Measurements from ENCODE around the gene SEMA7A.
"Not testable (repeated sequence)": the region's sequence is repeated elsewhere in the genome, so short reads cannot be mapped to it uniquely, and the experiment has no call there.

The SEMA7A gene, protein sequence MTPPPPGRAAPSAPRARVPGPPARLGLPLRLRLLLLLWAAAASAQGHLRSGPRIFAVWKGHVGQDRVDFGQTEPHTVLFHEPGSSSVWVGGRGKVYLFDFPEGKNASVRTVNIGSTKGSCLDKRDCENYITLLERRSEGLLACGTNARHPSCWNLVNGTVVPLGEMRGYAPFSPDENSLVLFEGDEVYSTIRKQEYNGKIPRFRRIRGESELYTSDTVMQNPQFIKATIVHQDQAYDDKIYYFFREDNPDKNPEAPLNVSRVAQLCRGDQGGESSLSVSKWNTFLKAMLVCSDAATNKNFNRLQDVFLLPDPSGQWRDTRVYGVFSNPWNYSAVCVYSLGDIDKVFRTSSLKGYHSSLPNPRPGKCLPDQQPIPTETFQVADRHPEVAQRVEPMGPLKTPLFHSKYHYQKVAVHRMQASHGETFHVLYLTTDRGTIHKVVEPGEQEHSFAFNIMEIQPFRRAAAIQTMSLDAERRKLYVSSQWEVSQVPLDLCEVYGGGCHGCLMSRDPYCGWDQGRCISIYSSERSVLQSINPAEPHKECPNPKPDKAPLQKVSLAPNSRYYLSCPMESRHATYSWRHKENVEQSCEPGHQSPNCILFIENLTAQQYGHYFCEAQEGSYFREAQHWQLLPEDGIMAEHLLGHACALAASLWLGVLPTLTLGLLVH

DNA sequence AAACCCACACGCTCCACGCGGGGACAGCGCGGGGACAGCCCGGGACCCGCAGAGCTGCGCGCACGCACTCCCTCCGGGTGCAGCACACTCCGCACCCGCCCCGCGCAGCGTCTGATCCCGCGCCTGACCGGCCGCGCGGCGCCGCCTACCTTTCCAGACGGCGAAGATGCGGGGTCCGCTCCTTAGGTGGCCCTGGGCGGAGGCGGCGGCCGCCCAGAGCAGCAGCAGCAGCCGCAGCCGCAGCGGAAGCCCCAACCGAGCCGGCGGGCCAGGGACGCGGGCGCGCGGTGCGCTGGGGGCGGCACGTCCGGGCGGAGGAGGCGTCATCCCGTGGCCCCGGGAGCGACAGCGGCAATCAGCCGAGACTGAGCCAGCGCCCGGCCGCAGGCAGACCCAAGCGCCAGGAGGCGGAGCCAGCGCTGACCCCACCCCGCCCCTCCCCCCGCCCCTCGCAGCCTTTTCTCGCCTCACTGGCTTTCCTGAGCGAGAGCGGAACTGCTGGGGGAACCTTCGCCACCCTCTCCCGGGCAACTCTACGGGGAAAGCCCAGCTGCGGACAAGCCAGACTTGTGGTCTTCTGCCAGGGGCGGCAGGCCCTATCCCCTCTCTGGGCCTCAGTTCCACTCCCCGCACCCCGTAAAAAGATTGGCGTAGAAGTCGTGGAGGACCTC lies at the start of gene SEMA7A:
Gene SEMA7A (minus strand): TSS at position 367 of the 671 bp plus-strand sequence. CDS start 40 bp downstream, at position 327.
- DNase-seq = peak; percentile 86 to 92

DNA sequence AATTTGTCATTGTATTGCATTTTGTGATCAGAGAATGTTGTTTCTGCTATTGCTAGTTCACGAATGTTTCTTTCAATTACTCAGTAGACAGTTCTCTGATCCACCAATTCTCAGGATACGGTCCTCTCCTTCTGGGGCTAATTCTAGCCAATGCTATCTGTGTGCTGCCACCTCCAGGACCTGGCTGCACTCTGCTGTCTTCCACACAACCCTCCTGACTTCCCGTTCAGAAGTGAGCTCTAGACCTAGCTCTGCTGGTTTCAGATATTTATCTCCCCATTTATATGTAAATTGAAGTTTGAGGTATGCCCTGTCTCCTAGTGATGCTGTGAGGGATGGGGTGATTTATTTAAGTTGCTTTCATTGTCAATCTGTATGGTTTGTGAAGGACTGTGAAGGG lies 48.9 kb upstream of the SEMA7A start:
- no peak for DNase-seq

DNA sequence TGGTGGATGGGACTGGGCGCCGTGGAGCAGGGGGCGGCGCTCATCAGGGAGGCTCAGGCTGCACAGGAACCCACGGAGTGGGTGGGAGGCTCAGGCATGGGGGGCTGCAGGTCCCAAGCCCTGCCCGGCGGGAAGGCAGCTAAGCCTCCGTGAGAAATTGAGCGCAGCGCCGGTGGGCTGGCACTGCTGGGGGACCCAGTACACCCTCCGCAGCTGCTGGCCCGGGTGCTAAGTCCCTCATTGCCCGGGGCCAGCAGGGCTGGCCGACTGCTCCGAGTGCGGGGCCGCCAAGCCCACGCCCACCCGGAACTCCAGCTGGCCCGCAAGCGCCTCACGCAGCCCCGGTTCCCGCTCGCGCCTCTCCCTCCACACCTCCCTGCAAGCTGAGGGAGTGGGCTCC lies 46.6 kb upstream of the SEMA7A start:
- not testable (repeated sequence) for DNase-seq

DNA sequence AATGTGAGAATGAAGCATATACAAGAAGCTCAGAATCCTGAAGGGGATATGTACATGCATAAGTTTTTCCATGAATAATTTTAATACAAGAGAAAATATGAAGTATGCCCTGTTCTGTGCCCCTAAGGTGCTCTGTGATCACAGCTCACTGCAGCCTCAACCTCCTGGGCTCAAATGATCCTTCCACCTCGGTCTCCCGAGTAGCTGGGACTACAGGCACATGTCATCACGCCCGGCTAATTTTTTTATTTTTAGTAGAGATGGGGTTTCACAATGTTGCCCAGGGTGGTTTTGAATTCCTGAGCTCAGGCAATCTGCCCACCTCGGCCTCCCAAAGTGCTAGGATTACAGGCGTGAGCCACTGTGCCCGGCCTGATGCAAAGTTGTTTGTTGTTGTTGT lies 37.9 kb upstream of the SEMA7A start:
- not testable (repeated sequence) for DNase-seq

DNA sequence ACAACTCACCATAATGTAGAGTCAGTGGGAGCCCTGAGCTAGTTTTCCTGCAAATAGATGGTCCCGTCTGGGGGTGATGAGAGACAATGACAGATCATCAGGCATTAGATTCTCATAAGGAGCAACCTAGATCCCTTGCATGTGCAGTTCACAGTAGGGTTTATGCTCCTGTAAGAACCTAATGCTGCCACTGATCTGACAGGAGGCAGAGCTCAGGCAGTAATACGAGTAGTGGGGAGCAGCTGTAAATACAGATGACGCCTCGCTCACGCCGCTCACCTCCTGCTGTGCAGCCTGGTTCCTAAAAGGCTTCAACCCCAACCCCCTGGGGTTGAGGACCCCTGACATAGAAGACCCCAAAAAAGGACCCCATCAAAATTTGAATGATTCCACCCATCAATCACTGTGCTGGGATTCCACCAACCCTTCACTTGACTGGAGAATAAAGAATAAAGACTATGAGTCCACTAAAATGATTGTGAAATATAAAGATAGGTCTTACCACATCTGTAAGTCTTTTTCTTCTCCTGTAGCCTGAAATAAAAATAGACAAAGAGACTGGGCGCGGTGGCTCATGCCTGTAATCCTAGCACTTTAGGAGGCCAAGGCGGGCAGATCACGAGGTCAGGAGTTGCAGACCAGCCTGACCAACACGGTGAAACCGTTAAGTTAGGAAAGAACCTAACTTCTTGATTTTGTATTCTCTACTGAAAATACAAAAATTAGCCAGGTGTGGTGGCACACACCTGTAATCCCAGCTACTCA lies 37.1 kb upstream of the SEMA7A start:
- no peak for DNase-seq

DNA sequence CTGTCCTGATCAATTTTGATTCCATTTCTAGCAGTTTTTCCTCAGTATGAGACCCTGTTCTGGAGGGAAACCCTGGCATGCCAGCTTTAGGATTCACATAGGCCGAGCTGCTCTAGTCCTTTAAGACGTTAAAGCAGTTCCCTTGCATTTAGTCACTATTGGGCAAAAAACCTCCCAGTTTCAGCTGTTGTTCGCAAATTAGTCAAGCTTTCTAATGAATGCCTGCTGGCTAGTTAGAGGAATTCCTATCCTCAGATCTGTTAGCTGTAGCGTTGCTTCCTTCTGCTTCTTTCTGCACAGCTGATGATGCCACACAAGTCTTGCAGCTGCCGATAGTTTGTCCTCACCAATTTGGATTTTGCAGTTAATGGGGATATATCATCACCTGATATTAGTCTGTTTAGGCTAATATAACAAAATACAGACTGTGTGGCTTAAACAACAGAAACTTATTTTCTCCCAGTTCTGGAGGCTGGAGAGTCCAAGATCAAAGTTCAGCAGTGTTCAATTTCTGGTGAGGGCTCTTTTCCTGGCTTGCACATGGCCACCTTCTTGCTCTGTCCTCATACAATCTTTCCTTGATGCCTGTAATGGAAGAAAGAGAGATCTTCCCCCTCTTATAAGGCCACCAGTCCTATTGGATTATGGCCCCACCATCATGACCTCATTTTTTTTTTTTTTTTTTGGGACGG lies 34.7 kb upstream of the SEMA7A start:
- DNase-seq = no peak

DNA sequence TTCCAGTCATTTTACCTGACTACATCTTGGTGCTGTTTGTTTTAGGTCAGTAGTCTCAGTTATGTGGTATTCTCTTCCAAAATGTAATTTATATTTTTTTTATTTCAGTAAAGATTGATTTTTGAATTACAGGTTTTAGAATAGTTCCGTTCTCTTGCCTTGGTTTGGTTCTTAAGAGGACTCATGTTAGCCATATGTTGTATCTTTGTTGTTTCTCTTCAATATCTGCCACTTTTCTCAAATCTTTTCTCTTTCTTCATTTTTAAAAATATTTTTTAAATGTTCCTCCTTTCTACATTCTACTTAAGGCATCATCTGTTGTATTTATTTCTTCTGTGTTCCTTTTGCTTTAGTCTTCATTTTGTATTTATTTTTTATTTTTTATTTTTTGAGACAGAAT lies 32.8 kb upstream of the SEMA7A start:
- no peak for DNase-seq

DNA sequence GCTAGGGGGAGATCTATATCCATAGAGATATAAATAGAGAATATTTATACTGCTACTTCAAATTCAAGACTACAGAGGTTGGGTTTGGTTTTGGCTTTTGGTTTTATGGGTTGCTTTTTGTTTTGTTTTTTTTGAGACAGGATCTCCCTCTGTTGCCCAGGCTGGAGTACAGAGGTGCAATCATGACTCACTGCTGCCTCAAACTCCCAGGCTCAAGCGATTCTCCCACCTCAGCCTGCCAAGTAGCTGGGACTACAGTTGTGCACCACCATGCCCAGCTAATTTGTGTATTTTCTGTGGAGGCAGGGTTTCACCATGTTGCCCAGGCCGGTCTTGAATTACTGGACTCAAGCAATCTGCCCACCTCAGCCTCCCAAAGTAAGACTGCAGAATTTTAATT lies 31.1 kb upstream of the SEMA7A start:
- no peak for DNase-seq

DNA sequence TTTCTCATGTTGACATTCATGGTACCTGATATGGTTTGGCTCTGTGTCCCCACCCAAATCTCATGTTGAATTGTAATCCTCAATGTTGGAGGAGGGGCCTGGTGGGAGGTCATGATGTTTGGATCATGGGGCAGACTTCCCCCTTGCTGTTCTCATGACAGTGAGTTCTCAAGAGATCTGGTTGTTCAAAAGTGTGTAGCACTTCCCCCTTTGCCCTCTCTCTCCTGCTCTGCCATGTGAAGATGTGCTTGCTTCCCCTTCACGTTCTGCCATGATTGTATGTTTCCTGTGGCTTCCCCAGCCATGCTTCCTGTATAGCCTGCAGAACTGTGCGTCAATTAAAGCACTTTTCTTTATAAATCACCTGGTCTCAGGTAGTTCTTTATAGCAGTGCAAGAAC lies 30.5 kb upstream of the SEMA7A start:
- DNase-seq = peak; percentile 29 to 58

DNA sequence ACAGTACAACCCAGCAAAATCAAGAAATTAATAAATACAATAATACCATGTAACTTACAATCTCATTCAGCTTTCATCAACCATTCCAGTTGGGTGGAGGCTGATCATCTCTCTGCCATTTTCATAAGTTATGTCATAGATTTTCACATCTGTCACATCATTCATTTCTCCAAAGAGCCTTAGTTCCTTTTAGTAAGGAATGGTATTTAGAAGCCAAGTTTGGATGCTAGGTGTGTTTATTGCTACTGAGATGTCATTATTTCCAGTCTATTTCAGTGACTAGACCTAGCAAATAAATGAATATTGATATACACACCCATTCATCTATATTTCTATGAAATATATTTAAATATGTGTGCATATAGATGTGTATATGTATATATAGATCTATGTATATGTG lies 29.9 kb upstream of the SEMA7A start:
- no peak for DNase-seq

DNA sequence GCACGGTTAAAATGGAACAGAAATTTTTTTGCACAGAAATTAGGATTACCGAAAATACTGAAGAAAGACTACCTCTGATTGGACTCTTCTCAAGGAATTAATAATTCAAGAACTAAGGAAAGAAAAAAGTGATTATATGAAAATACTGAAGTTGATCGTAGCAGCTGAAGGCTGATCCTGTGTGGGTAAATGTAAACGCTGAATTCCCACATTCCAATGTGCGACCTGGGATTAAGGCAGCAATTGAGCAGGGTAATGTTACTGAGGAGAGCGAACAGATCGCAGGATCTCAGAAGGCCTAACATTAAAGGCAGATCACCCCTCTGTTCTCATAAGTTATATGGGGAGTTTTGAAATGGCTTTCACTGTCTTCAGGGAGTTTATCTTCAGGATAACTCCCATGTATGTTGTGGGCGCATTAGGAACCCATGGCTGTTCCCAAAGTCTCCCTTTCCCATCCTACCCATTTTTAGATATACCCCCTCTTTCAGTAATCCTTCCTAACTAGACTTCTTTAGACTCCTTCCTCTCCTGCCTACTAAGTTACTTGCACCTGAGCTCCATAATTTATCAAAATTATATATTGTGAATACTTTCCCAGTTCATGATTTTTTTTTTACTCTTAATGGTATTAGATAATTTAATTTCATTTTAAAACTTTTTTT lies 28.2 kb upstream of the SEMA7A start:
- DNase-seq = no peak

DNA sequence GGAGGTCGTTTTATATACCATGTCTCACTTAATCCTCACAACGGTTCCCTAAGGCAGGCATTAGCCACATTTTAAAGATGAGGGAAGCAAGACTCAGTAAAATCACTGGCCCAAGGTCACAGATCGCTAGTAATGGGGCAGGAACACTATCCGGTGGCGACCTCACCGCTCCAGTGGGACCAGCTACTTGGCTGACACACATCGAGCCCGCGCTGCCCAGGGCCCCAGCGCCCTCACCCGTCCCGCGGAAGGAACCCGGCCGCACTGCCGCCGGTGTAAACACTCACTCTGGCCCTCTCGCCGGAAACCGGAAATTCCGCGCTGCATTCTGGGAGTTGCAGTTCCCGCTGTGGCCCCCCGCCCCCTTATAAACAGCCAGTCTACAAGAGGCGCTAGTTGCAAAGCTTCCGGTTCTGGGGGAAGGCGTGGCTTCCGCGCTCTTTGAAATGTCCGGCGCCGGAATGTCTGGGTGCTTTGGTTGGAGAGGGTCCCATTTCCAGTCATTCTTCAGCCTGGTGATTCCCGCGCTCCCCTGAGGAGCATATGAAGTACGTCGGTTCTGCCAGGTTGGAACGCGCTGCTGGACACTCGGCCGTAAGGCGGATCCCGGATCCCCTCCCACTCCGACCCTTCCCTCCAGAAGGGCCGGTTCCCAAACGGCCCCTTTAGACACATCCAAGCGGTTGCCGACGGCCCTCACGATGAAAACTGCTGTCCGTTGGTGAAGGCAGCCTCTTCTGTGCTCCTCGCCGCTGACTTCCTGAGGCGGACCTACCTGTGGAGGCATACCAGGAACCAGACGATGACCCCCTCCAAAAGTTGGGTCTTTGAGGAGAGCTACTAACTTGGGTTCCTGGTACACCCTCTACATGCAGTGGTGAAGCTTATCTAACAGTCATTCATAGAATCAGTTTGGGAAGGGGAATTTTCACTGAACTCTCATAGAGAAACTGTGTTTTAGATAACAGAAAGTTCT lies 27.4 kb upstream of the SEMA7A start, which contains the start of gene UBL7:
Gene UBL7 (minus strand): TSS at position 290 of the 976 bp plus-strand sequence. CDS start 2,293 bp downstream, outside the sequence.
- peak; percentile 95 to 98 for DNase-seq

DNA sequence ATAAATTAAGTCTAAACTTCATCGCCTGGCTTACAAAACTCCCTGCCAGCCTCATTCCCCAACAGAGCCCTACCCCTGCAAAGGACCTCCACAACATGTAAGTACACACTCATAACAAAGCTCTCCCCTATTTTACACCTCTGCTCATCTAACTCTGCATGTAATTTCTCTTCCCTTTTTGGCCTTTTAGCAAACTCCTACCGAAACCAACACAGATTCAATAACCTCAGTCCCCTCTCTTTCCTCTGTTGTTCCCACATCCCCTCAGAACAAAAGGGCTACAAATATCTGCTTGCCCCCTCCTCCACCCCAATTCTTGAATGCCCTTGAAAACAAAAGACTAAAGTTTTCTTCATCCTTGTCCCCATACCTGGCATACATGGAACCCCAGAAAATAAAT lies 26.5 kb upstream of the SEMA7A start:
- no peak for DNase-seq

DNA sequence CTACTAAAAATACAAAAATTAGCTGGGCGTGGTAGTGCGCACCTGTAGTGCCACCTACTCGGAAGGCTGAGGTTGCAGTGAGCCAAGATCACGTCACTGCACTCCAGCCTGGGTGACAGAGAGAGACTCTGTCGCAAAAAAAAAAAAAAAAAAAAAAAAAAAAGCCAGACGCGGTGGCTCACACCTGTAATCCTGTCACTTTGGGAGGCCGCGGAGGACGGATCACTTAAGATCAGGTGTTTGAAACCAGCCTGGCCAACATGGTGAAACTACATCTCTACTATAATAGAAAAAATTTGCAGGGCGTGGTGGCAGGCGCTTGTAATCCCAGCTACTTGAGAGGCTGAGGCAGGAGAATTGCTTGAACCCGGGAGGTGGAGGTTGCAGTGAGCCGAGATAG lies 26.0 kb upstream of the SEMA7A start:
- DNase-seq = not testable (repeated sequence)

DNA sequence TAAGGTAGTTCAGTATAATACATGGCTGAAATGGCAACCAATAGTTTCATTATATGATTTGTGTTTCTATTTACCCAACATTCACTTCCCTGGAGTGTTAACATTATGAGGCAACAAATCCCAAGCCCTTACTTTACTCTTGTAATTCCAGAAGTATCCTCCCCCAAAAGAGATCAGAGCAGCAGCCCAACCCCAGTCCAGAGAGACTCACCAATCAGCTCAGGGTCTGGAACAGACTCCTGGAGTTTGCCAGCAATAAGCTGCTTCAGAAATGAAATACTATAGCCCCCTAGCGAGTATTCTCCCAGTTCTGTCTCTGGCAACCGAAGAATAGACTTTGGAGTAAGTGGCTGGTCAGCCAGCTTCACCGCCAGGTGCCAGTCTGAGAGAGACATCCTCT lies 24.7 kb upstream of the SEMA7A start:
- DNase-seq = no peak

DNA sequence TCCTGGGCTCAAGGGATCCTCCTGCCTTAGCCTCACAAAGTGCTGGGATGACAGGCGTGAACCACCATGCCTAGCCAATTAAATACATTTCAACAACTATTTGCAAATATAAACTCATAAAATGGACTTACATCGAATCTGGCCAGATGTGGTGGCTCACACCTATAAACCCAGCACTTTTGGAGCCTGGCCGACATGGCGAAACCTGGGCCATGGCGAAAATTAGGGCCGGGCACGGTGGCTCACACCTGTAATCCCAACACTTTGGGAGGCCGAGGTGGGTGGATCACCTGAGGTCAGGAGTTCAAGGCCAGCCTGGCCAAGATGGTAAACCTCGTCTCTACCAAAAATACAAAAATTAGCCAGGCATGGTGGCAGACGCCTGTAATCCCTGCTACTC lies 23.3 kb upstream of the SEMA7A start:
- not testable (repeated sequence) for DNase-seq

DNA sequence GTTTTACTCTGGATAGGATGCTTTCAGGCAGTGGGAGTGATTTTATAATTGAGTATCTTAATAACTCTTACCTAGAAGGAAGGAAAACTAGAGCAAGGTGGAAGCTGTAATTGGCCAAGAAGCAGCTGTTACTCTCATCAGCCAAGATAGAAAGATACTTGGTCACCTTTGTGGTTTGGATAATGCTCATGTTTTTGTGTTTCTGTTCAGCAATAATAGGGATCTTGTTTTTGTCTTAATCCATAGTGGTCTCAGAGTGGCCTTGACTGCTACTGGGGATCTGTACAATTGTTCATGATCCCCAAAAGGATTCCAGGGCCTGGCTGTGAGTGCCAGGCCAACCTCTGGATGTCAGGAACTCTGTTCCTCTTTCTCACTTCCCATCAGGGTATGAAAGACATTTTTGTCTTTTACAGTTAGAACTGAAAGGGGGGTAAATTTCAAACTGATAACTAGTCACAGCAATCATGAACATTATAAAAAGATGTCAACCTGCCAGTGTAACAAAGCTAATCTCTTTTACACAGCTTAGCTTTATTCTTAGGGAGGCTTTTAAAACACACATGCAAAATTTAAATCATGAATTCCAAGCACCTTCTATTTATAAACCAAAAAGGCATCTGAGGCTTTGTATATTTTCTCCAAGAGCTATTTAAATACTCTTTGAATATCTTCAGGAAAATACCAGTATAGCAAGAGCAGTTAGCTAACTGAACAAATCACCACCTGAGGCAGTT lies 21.2 kb upstream of the SEMA7A start:
- DNase-seq = no peak

DNA sequence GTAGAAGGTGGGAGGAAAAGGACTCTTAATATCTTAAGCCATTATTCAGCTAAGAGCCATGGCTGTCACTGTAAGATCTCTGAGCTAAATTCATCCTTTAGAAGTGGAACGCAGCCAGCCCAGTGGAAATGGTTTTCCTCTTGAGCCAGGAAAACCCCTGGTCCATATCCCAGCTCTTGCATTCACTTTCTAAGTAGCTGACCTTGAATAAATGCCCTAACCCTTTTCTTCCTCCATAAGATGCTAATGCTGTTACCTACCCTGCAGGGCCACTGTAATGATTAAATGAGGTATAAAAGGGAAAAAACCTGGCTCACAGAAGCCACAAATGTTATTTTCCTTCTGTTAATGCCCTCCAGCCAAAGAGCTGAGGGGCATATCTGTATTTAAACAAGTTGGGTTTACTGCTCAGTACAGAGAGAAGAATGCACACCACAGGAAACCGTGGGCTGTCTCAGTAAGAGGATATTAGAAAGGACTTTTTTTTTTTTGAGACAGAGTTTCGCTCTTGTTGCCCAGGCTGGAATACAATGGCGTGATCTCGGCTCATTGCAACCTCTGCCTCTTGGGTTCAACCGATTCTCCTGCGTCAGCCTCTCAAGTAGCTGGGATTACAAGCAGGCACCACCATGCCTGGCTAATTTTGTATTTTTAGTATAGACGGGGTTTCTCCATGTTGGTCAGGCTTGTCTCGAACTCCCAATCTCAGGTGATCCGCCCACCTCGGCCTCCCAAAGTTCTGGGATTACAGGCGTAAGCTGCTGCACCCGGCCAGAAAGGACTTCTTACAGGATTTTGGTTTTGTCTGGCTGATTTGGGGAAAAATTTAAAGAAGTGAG lies 20.4 kb upstream of the SEMA7A start:
- DNase-seq = no peak

Measured in inflammatory macrophage treated with lipopolysaccharide for 1 hour (primary cell).